H7 (cell line): ENCODE measurements around the gene CCHCR1. TPM values are rescaled to one million over a fixed set of nuclear protein-coding genes. Genes with fewer than 3 reads are reported as not detected.
"Not testable (repeated sequence)": the region's sequence is repeated elsewhere in the genome, so short reads cannot be mapped to it uniquely, and the experiment has no call there.

Experiments
- DNase-seq: peaks from one replicate; pipeline ENCODE4 v3.0.0; 2012
- H3K27me3 ChIP-seq: 2 replicates; pipeline ENCODE4 v1.6.0; 2011; ENCODE audit warnings: mild to moderate bottlenecking, low read length; ENCODE audit not compliant: control insufficient read depth, insufficient read depth
- H3K36me3 ChIP-seq: replicated peaks from 2 replicates; pipeline ENCODE4 v1.5.1; 2011; ENCODE audit warnings: low read length; ENCODE audit not compliant: control insufficient read depth, insufficient read depth
- H3K4me3 ChIP-seq: 2 replicates; pipeline ENCODE4 v1.5.1; 2011; ENCODE audit warnings: low read depth, mild to moderate bottlenecking, control low read depth, low read length, moderate library complexity; ENCODE audit not compliant: insufficient read depth
- total RNA-seq: library from RNA; depleted of rRNA; stranded (reverse); fragments of >200 nt; shearing (Covaris generic); gene quantifications from 2 replicates; pipeline ENCODE4 v1.2.3, GENCODE V29; 2014

The CCHCR1 gene
- total RNA-seq, 1 experiment from 2014 or later: 54.0 TPM

DNA sequence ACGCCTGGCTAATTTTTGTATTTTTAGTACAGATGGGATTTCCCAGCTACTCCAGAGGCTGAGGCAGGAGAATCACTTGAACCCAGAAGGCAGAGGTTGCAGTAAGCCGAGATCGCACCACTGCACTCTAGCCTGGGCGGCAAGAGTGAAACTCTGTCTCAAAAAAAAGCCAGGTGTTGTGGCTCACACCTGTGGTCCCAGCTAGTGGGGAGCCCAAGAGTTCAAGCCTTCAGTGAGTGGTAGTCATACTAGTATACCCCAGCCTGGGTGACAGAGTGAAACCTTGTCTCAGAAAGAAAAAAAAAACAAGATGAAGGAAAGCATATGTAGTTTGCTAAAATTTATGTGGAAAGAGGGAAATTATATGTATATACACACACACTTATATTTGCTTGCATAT lies 32.9 kb upstream of the CCHCR1 start:
- H3K27me3 ChIP-seq: no peaks in the 10 kb centered on the region
- DNase-seq: no peak
- H3K36me3 ChIP-seq: no peaks in the 10 kb centered on the region
- H3K4me3 ChIP-seq: no peak overlapping the region

DNA sequence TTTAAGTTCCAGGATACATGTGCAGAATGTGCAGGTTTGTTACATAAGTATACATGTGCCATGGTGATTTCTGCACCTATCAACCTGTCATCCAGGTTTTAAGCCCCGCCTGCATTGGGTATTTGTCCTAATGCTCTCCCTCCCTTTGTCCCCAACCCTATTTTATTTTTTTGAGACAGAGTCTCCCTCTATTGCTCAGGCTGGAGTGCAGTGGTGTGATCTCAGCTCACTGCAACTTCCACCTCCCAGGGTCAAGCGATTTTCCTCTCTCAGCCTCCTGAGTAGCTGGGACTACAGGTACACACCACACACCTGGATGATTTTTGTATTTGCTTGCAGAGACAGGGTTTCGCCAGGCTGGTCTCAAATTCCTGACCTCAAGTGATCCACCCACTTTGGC lies 31.6 kb upstream of the CCHCR1 start:
- not testable (repeated sequence) for DNase-seq, H3K36me3 ChIP-seq, H3K27me3 ChIP-seq, H3K4me3 ChIP-seq

DNA sequence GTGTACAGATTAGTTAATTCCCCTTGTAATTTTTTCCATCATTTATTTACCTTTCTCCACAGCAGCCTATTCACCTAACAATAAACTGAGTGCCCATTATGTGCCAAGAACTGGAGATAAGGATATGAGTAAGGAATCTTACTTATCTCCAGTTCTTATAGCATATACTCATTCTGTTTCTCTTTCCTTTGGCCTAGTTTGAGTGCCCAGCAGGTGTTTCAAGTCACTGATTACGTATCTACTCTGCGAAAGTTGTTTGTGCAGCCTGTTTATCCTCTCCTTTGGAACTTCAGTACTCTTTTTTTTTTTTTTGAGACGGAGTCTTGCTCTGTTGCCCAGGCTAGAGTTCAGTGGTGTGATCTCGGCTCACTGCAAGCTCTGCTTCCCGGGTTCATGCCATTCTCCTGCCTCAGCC lies 30.2 kb upstream of the CCHCR1 start:
- Histone ChIP-seq H3K36me3 (no peaks in the 10 kb centered on the region), H3K4me3 (no peak overlapping the region), H3K27me3 (no peaks in the 10 kb centered on the region)
- DNase-seq: no peak

DNA sequence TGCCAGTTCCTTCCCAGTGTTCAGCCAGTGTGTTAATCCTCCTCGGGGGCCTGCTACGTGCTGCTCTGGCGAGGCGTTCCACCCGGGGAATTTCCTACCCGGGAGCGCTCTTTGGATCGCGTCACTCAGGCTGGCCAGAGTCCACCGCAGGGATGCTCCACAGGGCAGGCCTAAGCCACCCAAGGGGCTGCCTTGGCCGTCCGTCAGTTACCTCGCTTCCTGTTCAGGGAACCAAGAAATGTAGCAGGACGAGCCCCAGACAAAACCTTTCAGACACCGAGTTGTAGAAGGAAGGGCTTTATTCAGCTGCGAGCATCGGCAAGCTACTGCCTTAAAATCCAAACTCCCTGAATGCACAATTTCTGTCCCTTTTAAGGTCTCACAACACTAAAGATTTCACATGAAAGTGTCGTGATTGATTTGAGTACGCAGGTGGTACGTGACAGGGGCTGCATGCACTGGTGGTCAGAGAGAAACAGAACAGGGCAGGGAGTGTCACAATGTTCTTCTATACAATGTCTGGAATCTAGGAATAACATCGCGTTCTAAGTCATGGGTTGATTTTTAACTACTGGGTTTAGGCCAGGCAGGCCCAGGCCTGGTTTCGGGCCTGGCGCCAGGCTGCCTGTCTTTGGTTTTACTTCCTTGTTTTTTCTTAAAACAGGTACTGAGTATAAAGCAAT lies 28.6 kb upstream of the CCHCR1 start:
- H3K36me3 ChIP-seq: no peaks in the 10 kb centered on the region
- H3K27me3 ChIP-seq: no peaks in the 10 kb centered on the region
- H3K4me3 ChIP-seq: no peak overlapping the region
- DNase-seq: no peak

DNA sequence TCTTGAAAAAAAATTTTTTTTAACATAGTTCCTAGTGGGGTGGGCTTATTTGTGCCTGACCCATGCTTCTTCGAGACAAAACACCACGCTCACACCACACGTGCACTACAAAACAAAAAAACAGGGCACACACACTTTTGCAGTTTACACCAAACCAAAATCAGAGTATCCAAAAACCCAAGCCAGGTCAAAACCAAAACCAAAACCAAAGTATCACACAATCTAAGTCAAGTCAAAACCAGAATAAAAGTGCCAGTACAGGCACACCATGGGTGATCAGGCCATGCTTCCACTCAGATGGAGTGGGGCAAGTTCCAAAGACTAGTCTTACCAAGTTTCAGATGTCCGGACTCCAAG lies 28.1 kb upstream of the CCHCR1 start:
- not testable (repeated sequence) for H3K36me3 ChIP-seq, H3K4me3 ChIP-seq, DNase-seq, H3K27me3 ChIP-seq

DNA sequence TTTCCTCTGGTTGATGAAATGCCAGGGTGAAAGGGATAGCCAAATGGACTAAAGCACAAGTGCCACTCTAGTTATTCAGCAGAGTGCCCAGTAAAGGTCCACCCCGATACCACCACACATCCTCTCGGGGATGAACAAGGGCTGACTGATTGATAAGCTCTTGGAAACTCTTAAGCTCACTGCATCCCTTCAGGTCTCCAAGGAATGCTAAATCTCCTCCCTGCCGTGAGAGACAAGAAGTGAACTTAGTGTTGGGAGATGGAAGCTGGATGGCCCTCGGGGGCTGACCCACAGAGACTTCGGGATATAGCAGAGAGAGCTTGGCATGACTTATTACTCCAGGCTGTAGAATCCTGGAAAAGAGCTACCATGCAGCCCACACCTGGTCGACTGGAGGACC lies 26.3 kb upstream of the CCHCR1 start:
- DNase-seq, H3K36me3 ChIP-seq, H3K4me3 ChIP-seq, H3K27me3 ChIP-seq: not testable (repeated sequence)

DNA sequence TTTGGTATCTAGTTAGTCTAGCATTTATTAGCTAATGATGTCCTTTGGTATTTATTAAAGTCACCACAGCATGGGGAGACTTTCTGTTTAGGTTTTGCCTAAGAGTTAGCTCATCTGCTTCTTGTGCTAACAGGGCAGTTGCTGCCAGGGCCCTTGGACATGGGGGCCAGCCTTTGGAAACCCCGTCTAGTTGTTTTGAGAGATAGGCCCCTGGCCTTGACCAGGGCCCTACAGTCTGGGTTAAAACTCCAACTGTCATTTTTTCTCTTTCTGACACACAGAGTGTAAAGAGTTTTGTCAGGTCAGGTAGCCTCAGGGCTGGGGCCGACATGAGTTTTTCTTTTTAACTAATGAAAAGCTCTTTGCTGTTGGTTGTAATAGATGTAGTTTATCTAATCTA lies 25.7 kb upstream of the CCHCR1 start:
- H3K27me3 ChIP-seq, H3K4me3 ChIP-seq, H3K36me3 ChIP-seq, DNase-seq: not testable (repeated sequence)

DNA sequence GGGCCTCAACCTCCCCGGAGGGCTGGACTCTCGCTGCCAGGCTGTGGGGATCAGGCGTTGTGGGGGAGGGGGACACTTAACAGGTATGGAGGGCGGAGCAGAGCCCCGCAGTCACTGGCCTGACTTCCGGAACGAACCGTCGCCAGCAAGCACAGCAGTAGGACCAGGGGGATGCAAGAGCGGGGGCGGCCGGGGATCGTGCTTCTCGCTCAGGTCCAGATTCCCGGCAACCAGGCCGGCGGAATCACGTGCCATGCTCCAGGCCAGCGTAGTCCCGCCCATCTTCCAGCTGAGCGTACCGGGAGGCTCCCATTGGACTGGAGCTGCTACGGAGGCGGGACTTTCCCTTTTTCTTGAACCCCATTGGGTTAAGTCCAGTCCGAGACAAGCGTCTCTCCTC lies 22.9 kb upstream of the CCHCR1 start:
- Histone ChIP-seq H3K36me3 (no peaks in the 10 kb centered on the region), H3K27me3 (no peaks in the 10 kb centered on the region), H3K4me3 (peak overlapping the region; percentile 23; the same call in 1 of the 2 replicates)
- DNase-seq: peak; percentile 93

DNA sequence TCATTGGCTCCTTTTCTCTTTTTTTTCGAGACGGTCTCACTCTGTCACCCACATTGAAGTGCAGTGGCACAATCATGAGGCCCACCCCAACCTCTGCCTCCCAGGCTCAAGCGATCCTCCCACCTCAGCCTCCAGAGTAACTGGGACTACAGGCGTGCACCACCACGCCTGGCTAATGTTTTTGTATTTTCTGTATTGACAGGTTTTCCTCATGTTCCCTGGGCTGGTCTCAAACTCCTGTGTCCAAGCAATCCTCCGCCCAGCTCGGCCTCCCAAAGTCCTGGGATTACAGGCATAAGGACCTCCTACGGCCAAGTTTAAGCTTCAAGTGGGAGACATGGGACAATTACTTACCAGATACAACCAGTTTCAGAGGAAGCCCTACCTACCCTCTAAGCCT lies 22.3 kb upstream of the CCHCR1 start:
- Histone ChIP-seq H3K4me3 (no peak overlapping the region; the same call in 1 of the 2 replicates), H3K36me3 (no peaks in the 10 kb centered on the region), H3K27me3 (no peaks in the 10 kb centered on the region)
- no peak for DNase-seq

DNA sequence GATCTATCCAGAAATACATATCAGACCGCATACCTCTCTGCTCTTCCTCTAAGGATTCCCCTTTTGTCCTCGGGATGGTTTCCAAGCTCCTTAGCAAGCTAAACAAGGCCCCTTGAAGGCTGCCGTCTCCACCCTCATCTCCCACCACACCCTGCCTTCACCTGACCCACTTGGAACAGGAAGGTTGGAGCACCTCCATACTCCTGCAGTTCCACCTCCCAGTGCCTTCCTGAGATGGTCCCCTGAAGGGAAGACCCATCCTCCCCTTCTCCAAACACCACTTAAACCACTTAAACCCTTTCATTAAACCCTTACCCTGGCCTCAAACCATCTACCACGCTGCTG lies 21.4 kb upstream of the CCHCR1 start:
- H3K27me3 ChIP-seq: no peaks in the 10 kb centered on the region
- H3K4me3 ChIP-seq: no peak overlapping the region
- no peak for DNase-seq
- H3K36me3 ChIP-seq: no peaks in the 10 kb centered on the region

DNA sequence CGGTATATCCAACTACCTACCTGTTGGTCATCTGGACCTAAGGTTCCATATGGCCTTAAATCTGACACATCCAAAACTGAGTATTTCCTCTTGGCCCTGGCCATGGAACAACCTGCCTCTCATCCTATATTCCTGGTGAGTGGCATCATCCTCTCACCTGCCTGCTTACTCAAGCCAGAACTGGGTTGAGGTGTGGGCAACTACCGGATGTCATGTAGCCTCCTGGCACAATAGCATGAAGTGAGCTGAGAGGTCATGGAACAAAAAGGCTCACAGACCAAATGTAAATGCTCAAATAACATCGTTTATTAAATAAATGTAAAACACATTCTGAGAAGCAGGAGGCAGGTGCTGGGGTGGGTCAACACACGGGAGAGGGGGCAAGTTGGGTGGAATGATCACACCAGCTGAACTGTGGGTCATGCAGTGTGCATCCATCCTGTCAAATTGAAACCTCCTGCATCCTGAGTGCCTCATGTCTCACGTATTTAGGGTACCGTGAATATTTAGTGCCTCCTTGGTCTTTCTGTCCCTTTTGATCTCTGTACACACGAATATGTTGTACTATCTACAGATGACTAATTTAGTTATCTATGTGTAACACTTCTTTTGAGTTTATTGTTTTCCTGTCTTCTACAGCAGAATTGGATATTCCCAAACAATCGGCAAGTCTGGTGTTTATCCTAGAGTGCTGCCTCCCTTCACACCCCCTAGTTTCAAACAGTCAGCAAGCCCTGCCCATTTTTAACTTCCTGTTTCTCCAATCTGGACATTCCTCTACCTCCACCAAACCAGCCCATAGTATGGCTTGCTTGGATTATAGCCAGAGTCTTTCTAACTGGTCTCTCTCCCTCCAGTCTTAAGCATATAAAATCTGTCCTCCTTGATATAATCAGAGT lies 20.8 kb upstream of the CCHCR1 start:
- no peaks in the 10 kb centered on the region for H3K27me3 ChIP-seq
- no peak overlapping the region for H3K4me3 ChIP-seq
- H3K36me3 ChIP-seq: no peaks in the 10 kb centered on the region
- no peak for DNase-seq

DNA sequence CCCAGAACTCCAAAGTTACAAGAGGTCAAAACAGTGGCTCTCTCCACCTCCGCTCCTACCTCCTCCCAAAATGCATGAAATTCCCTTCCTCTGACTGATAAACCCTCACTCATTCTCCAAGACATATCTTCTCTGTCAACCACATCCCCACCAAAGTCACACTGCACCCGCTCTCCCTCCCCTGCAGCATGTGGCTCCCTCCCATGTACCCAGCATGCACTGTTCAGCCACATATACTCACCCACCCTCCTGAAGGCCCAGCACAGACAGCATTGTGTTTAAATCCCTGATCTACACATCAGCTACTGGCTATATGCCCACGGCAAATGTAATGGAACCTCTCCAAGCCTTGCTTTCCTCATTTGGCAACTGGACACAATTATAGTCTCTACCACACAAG lies 18.4 kb upstream of the CCHCR1 start:
- DNase-seq: no peak
- no peaks in the 10 kb centered on the region for H3K36me3 ChIP-seq
- H3K4me3 ChIP-seq: no peak overlapping the region
- no peaks in the 10 kb centered on the region for H3K27me3 ChIP-seq

DNA sequence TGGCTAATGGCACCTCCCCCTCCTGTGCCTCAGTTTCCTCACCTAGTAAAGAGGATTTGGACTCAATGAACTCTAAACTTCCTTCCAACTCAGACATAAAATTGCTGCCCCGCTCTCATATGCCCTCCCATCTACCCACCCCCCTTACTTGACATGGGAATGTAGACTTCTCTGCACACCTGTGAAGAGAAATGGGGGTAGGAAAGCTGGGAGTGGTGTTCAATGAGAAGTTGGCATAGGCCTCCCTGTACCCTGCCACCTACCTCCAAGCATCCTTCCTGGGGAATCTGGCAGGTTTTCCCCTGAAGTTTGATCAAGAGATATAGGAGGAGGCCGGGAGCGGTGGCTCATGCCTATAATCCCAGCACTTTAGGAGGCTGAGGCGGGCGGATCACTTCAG lies 16.8 kb upstream of the CCHCR1 start:
- H3K27me3 ChIP-seq: no peaks in the 10 kb centered on the region
- DNase-seq: no peak

DNA sequence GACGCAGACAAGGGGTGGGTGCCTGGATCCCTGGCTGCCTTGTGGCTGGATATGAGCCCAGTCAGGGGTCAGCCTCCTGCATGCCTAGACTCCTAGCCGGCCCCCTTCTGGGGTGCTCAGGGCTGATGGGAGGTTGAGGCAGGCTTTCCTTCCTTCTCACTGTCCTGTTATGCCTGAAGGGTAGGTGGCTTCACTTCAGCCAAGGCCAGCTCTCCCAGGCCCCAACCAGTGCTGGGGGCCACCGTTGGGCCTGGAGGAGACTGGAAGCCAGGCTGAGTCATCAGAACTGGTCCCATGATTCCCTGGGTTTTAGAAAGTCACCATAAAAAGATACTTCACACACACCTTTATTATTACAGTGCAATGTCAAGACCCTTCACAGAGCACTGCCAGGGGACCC lies 15.8 kb upstream of the CCHCR1 start:
- H3K27me3 ChIP-seq: no peaks in the 10 kb centered on the region
- H3K4me3 ChIP-seq: no peak overlapping the region
- no peak for DNase-seq
- peaks cover 9% of the 10 kb centered on the region for H3K36me3 ChIP-seq

More for the DNA sequence above, 16.8 kb upstream of the CCHCR1 start:
- Histone ChIP-seq H3K36me3 (peaks cover 2% of the 10 kb centered on the region), H3K4me3 (no peak overlapping the region)

DNA sequence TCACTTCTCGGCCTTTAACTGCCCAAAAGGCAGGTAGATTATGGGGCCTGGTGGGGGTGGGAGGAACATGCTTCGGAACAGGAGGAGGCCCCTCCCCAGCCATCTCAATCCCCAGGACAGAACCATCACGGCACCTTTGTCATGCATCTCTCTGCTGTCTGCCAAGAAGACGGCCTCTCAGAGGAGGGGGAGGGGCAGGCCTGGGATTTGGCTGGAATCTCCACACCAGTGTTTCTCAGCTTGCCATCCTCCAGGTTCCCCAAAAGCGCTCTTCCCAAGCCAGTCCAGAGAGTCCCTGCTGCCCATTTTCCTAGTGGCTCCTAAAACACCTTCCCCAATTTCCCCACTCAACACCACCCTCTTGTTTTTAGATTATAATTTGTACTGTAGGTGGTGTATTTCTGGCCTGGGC lies 15.4 kb upstream of the CCHCR1 start:
- Histone ChIP-seq H3K4me3 (peak overlapping the region; percentile 43), H3K27me3 (no peaks in the 10 kb centered on the region), H3K36me3 (peaks cover 10% of the 10 kb centered on the region)
- peak; percentile 90 for DNase-seq
